Left lung (tissue), 10 donors: ENCODE measurements around the gene ZDHHC12. TPM values are rescaled to one million over a fixed set of nuclear protein-coding genes. Genes with fewer than 3 reads are reported as not detected.

Experiments
- ATAC-seq: fragments of 200-7000 bp; cut with Tn5 transposase; one replicate; pipeline ENCODE4 v1.9.1; 2020; ENCODE audit warnings: moderate library complexity
- DNase-seq, 4 donors: peaks; one replicate each; pipeline ENCODE4 v3.0.0-alpha.2; 2013 to 2020
- H3K27ac ChIP-seq, 2 donors: fragments of 200-600 bp; sonication (generic) in 1 of 2; one replicate each; pipeline versions ENCODE4 v1.5.0 to v1.8.0; 2020 to 2021
- H3K27me3 ChIP-seq, 2 donors: fragments of 200-600 bp; sonication (generic) in 1 of 2; one replicate each; pipeline versions ENCODE4 v1.5.0 to v1.8.0; 2020 to 2021
- H3K36me3 ChIP-seq, 2 donors: fragments of 200-600 bp; sonication (generic) in 1 of 2; one replicate each; pipeline versions ENCODE4 v1.5.0 to v1.8.0; 2020 to 2021
- H3K4me1 ChIP-seq, 2 donors: fragments of 200-600 bp; one replicate each; pipeline ENCODE4 v1.8.0; 2021
- H3K4me3 ChIP-seq, 2 donors: fragments of 200-600 bp; sonication (generic) in 1 of 2; one replicate each; pipeline versions ENCODE4 v1.5.0 to v1.8.0; 2020 to 2021; ENCODE audit warnings: mild to moderate bottlenecking in 1 of 2
- H3K9me3 ChIP-seq, 2 donors: fragments of 200-600 bp; sonication (generic) in 1 of 2; one replicate each; pipeline versions ENCODE4 v1.5.0 to v1.8.0; 2020 to 2021
- CTCF ChIP-seq, 2 donors: fragments of 200-600 bp; sonication (generic) in 1 of 2; IDR thresholded peaks; one replicate each; pipeline versions ENCODE4 v1.5.0 to v1.8.0; 2021; ENCODE audit warnings: antibody characterized with exemption in 2 of 2
- intact Hi-C, 2 donors: fragments of 100-400 bp; cut with DNase I; formaldehyde crosslinking; loops; one replicate each; pipeline versions ENCODE4 v1.11.2 to v1.14.2; 2022
- polyA plus RNA-seq, 6 donors: library from polyadenylated mRNA; unstranded; fragments of 120-200 nt; gene quantifications; one replicate each; pipeline ENCODE4 v1.2.1, GENCODE V29; 2013; ENCODE audit not compliant: insufficient read length in 6 of 6
- total RNA-seq, 2 donors: library from RNA; stranded (reverse); fragmentation: NEBNext Ultra II Directional; extraction: Animal tissue kit (Norgen Biotek cat#: 25700); gene quantifications; one replicate each; pipeline ENCODE4 v1.2.1, GENCODE V29; 2021
- donor health status: DM: no; HTN: yes; CAD: no.
- donor health status: DM: no; HTN: no; CAD: no.

The ZDHHC12 gene
- total and polyA plus RNA-seq, 8 donors, result 10.8 to 48.9 (median 12.0) TPM

GRCh38 chr9:128714586-128715435 lies 9.1 kb downstream of the ZDHHC12 start:
- H3K36me3 ChIP-seq, result peaks cover 0 to 36% of the 10 kb centered on the region in 2 donors
- DNase-seq (peak in 1 of 4 donors; percentile 43), ATAC-seq (no peak)
- no peak overlapping the region for H3K4me3 ChIP-seq
- no peaks in the 10 kb centered on the region for H3K27me3 ChIP-seq
- H3K4me1 ChIP-seq, result no peaks in the 10 kb centered on the region
- no peaks in the 10 kb centered on the region for H3K9me3 ChIP-seq
- intact Hi-C loops, result no loop called here
- H3K27ac ChIP-seq, result no peak overlapping the region
- no peak for TF ChIP-seq CTCF (IDR thresholded peaks at IDR 0.05)

GRCh38 chr9:128713941-128714573 lies 9.9 kb downstream of the ZDHHC12 start:
- H3K4me1 ChIP-seq, result no peaks in the 10 kb centered on the region
- no peak overlapping the region for H3K27ac ChIP-seq
- no peak overlapping the region for H3K4me3 ChIP-seq
- intact Hi-C loops, result no loop called here
- H3K36me3 ChIP-seq, result peaks cover 0 to 31% of the 10 kb centered on the region in 2 donors
- TF ChIP-seq CTCF (IDR thresholded peaks at IDR 0.05), result no peak
- no peaks in the 10 kb centered on the region for H3K9me3 ChIP-seq
- H3K27me3 ChIP-seq, result no peaks in the 10 kb centered on the region
- DNase-seq (peak in 1 of 4 donors; percentile 50), ATAC-seq (no peak)

- no peak for TF ChIP-seq CTCF (IDR thresholded peaks at IDR 0.05)
- Histone ChIP-seq H3K27ac (no peak overlapping the region), H3K4me1 (no peaks in the 10 kb centered on the region), H3K4me3 (no peak overlapping the region), H3K36me3 (peaks cover 0 to 31% of the 10 kb centered on the region in 2 donors), H3K27me3 (no peaks in the 10 kb centered on the region), H3K9me3 (no peaks in the 10 kb centered on the region)
- DNase-seq, result peak in 1 of 4 donors; percentile 51
- no peak for ATAC-seq
- intact Hi-C loops, result no loop called here
These were observed 10.5 kb downstream of the ZDHHC12 start for GRCh38 chr9:128713411-128713780.

GRCh38 chr9:128712451-128713410 lies 11.2 kb downstream of the ZDHHC12 start:
- H3K36me3 ChIP-seq, result peaks cover 0 to 31% of the 10 kb centered on the region in 2 donors
- peak in 2 of 4 donors; percentile 10 to 67 for DNase-seq
- no peak for ATAC-seq

More at GRCh38 chr9:128712451-128713410, 11.2 kb downstream of the ZDHHC12 start:
- intact Hi-C loops, result no loop called here
- no peaks in the 10 kb centered on the region for H3K4me1 ChIP-seq
- H3K27me3 ChIP-seq, result no peaks in the 10 kb centered on the region
- H3K27ac ChIP-seq, result no peak overlapping the region
- H3K9me3 ChIP-seq, result no peaks in the 10 kb centered on the region
- H3K4me3 ChIP-seq, result no peak overlapping the region
- TF ChIP-seq CTCF (IDR thresholded peaks at IDR 0.05), result no peak
